Iris pigment epithelial cell (primary cell): ENCODE data around the gene EIF4E1B.
A peak's percentile ranks its signal among the peaks of the same experiment; 100 is the strongest.

Experiments used
- DNase-seq: peaks from one replicate; pipeline ENCODE4 v3.0.0-alpha.2; 2011; ENCODE audit warnings: low read depth

EIF4E1B gene

GRCh38 chr5:176606032-176606431, 24.4 kb upstream of the EIF4E1B start:
- DNase-seq = no peak

- no peak for DNase-seq
These were observed 23.6 kb upstream of the EIF4E1B start for GRCh38 chr5:176606875-176607274.

GRCh38 chr5:176608142-176608705, 22.3 kb upstream of the EIF4E1B start:
- DNase-seq = no peak

- peak; percentile 11 for DNase-seq
These were observed 21.3 kb upstream of the EIF4E1B start for GRCh38 chr5:176608937-176609723.

GRCh38 chr5:176609724-176610434, 20.6 kb upstream of the EIF4E1B start, which contains the start of gene GPRIN1:
TSS of gene GPRIN1 (minus strand) at chr5:176610156. CDS start at chr5:176599834, 10,322 bp downstream.
- peak; percentile 33 for DNase-seq

GRCh38 chr5:176610435-176610773, 20.1 kb upstream of the EIF4E1B start:
- DNase-seq = no peak

GRCh38 chr5:176611435-176611834, 19.0 kb upstream of the EIF4E1B start:
- DNase-seq = peak; percentile 92

GRCh38 chr5:176612008-176612407, 18.5 kb upstream of the EIF4E1B start:
- no peak for DNase-seq

GRCh38 chr5:176612855-176613254, 17.6 kb upstream of the EIF4E1B start:
- DNase-seq = no peak

GRCh38 chr5:176614805-176615478, 15.5 kb upstream of the EIF4E1B start:
- peak; percentile 76 for DNase-seq

- no peak for DNase-seq
These were observed 14.0 kb upstream of the EIF4E1B start for GRCh38 chr5:176616511-176616910.

GRCh38 chr5:176618783-176619182, 11.7 kb upstream of the EIF4E1B start:
- no peak for DNase-seq

- DNase-seq = peak; percentile 91
These were observed 11.3 kb upstream of the EIF4E1B start for GRCh38 chr5:176619203-176619568.

GRCh38 chr5:176619569-176620332, 10.7 kb upstream of the EIF4E1B start:
- DNase-seq = no peak

- DNase-seq = peak; percentile 48
These were observed 10.0 kb upstream of the EIF4E1B start for GRCh38 chr5:176620333-176620981.

GRCh38 chr5:176621661-176622079, 8.8 kb upstream of the EIF4E1B start:
- DNase-seq = peak; percentile 33

GRCh38 chr5:176624142-176624541, 6.3 kb upstream of the EIF4E1B start:
- no peak for DNase-seq

GRCh38 chr5:176624938-176625337, 5.5 kb upstream of the EIF4E1B start:
- DNase-seq = no peak

GRCh38 chr5:176625512-176625911, 5.0 kb upstream of the EIF4E1B start:
- DNase-seq = no peak

- no peak for DNase-seq
These were observed 4.3 kb upstream of the EIF4E1B start for GRCh38 chr5:176625966-176626875.
